Measurements from ENCODE around the gene SLC12A4. TPM values are rescaled to one million over a fixed set of nuclear protein-coding genes. Genes with fewer than 3 reads are reported as not detected.
A peak's percentile ranks its signal among the peaks of the same experiment; 100 is the strongest.

The SLC12A4 gene
- total and polyA plus RNA-seq, 9 donors = 27.7 to 85.6 (median 48.7) TPM

DNA sequence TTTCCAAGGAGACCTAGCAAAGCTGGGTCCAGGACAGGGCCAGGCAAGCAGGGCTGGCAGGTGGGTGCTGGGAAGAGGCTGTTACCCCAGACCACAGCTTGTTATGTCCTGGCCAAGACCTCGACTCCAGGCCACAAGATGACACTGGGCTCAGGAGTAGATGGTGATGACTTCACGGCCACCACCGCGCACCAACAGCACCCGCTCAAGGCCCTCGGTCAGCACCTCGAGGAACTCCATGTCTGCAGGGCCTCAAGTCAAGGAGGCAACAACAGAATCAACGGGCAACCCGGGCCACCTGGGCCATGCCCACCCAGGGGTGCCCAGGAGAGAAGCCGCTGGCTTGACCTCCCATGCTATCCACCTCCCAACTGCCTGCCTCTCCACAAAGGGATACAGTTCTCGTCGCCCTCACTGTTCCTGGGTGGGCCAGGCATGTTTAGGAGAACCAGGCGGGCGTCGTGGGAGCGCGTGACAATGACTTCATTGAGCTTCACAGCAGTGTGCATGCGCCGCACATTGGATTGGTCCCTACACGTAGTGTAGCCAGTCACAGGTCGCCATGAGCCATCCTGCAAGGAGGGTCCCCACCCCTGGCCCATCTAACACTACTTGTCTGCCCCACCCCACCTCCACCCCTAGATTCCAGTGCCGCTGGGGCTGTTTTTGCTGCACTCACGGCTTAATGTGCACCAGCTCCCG, 23.6 kb downstream of the SLC12A4 start:
- Histone ChIP-seq H3K4me3 (no peak overlapping the region), H3K27me3 (no peaks in the 10 kb centered on the region), H3K4me1 (ENCODE audit: insufficient read depth) (peaks cover 21% of the 10 kb centered on the region), H3K27ac (peak overlapping the region; percentile 34 to 63), H3K9me3 (no peaks in the 10 kb centered on the region), H3K36me3 (no peaks in the 10 kb centered on the region)
- TF ChIP-seq EP300 (IDR thresholded peaks at IDR 0.05) (no peak), POLR2A (IDR thresholded peaks at IDR 0.05) (no peak)
- WGBS, 3 donors = 87 to 88% (median 87%) methylated on average over 24 of the region's 24 CpGs
- peak in 2 of 5 donors; percentile 30 to 45 for DNase-seq
- intact Hi-C loops (cut with DNase I) = no loop called here

GRCh38 chr16:67943619-67944504, 24.6 kb downstream of the SLC12A4 start, which contains the start of gene LCAT:
Gene LCAT (minus strand): TSS chr16:67944120. CDS start chr16:67944101, 19 bp downstream.
- Histone ChIP-seq H3K27me3 (no peaks in the 10 kb centered on the region), H3K27ac (peak within 1 kb of the TSS; percentile 34 to 63), H3K36me3 (no peaks in the 10 kb centered on the region), H3K4me1 (ENCODE audit: insufficient read depth) (peaks cover 21% of the 10 kb centered on the region), H3K4me3 (no peak within 1 kb of the TSS), H3K9me3 (no peaks in the 10 kb centered on the region)
- 26 to 28% (median 27%) methylated on average over 19 to 23 of the region's 23 CpGs for WGBS, 3 donors
- peak; percentile 65 to 79 (median 75) for DNase-seq
- intact Hi-C loops (cut with DNase I) = no loop called here
- TF ChIP-seq EP300 (IDR thresholded peaks at IDR 0.05) (no peak), POLR2A (IDR thresholded peaks at IDR 0.05) (no peak), CTCF (IDR thresholded peaks at IDR 0.05) (no peak)

DNA sequence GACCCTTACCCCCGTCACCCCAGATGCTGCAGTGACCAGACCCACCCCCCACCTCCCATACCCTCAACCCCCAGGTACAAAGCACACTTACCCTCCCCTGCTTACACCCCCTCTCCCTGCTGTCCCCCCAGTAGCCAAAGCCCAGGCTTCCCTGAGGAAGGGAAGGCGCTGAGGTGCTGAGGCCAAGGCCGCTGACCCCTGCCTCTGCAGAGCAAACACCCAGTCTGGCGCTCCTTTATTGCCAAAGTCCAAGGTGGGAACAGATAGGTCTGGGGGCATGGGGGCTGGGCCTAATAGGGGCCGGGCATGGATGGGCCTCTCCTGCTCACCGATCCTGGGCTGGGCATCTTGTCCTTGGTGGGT, 25.2 kb downstream of the SLC12A4 start:
- intact Hi-C loops (cut with DNase I) = no loop called here
- WGBS, 3 donors = 73 to 76% (median 74%) methylated on average over 6 of the region's 6 CpGs
- Histone ChIP-seq H3K4me1 (ENCODE audit: insufficient read depth) (peaks cover 21% of the 10 kb centered on the region), H3K27ac (peak overlapping the region in 1 of 2 donors; percentile 63), H3K36me3 (no peaks in the 10 kb centered on the region), H3K9me3 (no peaks in the 10 kb centered on the region), H3K4me3 (no peak overlapping the region), H3K27me3 (no peaks in the 10 kb centered on the region)
- DNase-seq = peak in 3 of 5 donors; percentile 40 to 62 (median 54)
- TF ChIP-seq CTCF (IDR thresholded peaks at IDR 0.05) = no peak
- no peak for TF ChIP-seq POLR2A (IDR thresholded peaks at IDR 0.05)
- TF ChIP-seq EP300 (IDR thresholded peaks at IDR 0.05) = no peak

- H3K36me3 ChIP-seq = no peaks in the 10 kb centered on the region
- TF ChIP-seq EP300 (IDR thresholded peaks at IDR 0.05) (no peak), CTCF (IDR thresholded peaks at IDR 0.05) (no peak), POLR2A (IDR thresholded peaks at IDR 0.05) (no peak)
- peaks cover 21% of the 10 kb centered on the region for H3K4me1 ChIP-seq (ENCODE audit: insufficient read depth)
- intact Hi-C loops (cut with DNase I) = no loop called here
- no peak overlapping the region for H3K4me3 ChIP-seq
- DNase-seq = peak in 3 of 5 donors; percentile 44 to 55 (median 45)
- 83 to 85% (median 85%) methylated on average over 27 of the region's 27 CpGs for WGBS, 3 donors
- no peaks in the 10 kb centered on the region for H3K27me3 ChIP-seq
- H3K9me3 ChIP-seq = no peaks in the 10 kb centered on the region
- no peak overlapping the region for H3K27ac ChIP-seq
These were observed 25.8 kb downstream of the SLC12A4 start for GRCh38 chr16:67942510-67943255.
